HuH-7 (cell line): ENCODE data around the gene MLLT10.

ENCODE experiments used
- DNase-seq: peaks from one replicate; pipeline ENCODE4 v3.0.0; 2011; ENCODE audit warnings: low spot score

The MLLT10 gene

GRCh38 chr10:21637795-21638194, 103.8 kb downstream of the MLLT10 start:
- no peak for DNase-seq

- DNase-seq = no peak
Observed at GRCh38 chr10:21638681-21639080, 104.6 kb downstream of the MLLT10 start.

- no peak for DNase-seq
Observed at GRCh38 chr10:21648040-21648439, 114.0 kb downstream of the MLLT10 start.

GRCh38 chr10:21649454-21649872, 115.4 kb downstream of the MLLT10 start:
- DNase-seq = no peak

- no peak for DNase-seq
Observed at GRCh38 chr10:21650353-21650752, 116.3 kb downstream of the MLLT10 start.

- DNase-seq = no peak
Observed at GRCh38 chr10:21655236-21655635, 121.2 kb downstream of the MLLT10 start.

GRCh38 chr10:21655687-21656086, 121.7 kb downstream of the MLLT10 start:
- no peak for DNase-seq

- no peak for DNase-seq
Observed at GRCh38 chr10:21661087-21661486, 127.1 kb downstream of the MLLT10 start.

GRCh38 chr10:21661935-21662334, 127.9 kb downstream of the MLLT10 start:
- DNase-seq = no peak

GRCh38 chr10:21662635-21663034, 128.6 kb downstream of the MLLT10 start:
- DNase-seq = no peak

GRCh38 chr10:21668831-21669230, 134.8 kb downstream of the MLLT10 start:
- DNase-seq = no peak

GRCh38 chr10:21670391-21670790, 136.4 kb downstream of the MLLT10 start:
- DNase-seq = no peak

GRCh38 chr10:21673668-21674067, 139.6 kb downstream of the MLLT10 start:
- DNase-seq = no peak

GRCh38 chr10:21675157-21675796, 141.2 kb downstream of the MLLT10 start:
- DNase-seq = peak; percentile 31

GRCh38 chr10:21677551-21677950, 143.5 kb downstream of the MLLT10 start:
- no peak for DNase-seq

- no peak for DNase-seq
Observed at GRCh38 chr10:21681156-21681555, 147.1 kb downstream of the MLLT10 start.

- DNase-seq = no peak
Observed at GRCh38 chr10:21687266-21688008, 153.4 kb downstream of the MLLT10 start.

GRCh38 chr10:21688009-21688332, 153.9 kb downstream of the MLLT10 start:
- DNase-seq = no peak

- no peak for DNase-seq
Observed at GRCh38 chr10:21688870-21689269, 154.8 kb downstream of the MLLT10 start.

- DNase-seq = no peak
Observed at GRCh38 chr10:21689881-21690280, 155.8 kb downstream of the MLLT10 start.

GRCh38 chr10:21692916-21693315, 158.9 kb downstream of the MLLT10 start:
- no peak for DNase-seq

GRCh38 chr10:21693418-21693817, 159.4 kb downstream of the MLLT10 start:
- DNase-seq = no peak

GRCh38 chr10:21694631-21695030, 160.6 kb downstream of the MLLT10 start:
- no peak for DNase-seq

- DNase-seq = no peak
Observed at GRCh38 chr10:21696302-21696701, 162.3 kb downstream of the MLLT10 start.
